ENCODE results near the gene KLRC3.

- no peak for TF ChIP-seq CTCF (IDR thresholded peaks at IDR 0.05)
- no peak for TF ChIP-seq ATF3 (CRISPR knock-in tag; conservative IDR thresholded peaks at IDR 0.05)
- no peak for TF ChIP-seq ZNF281 (CRISPR knock-in tag; IDR thresholded peaks at IDR 0.05)
- no peak for TF ChIP-seq TCF7 (CRISPR knock-in tag; IDR thresholded peaks at IDR 0.05; ENCODE audit: low read depth)
- no peak for TF ChIP-seq ZNF416 (CRISPR knock-in tag; IDR thresholded peaks at IDR 0.05)
- TF ChIP-seq USF2 (CRISPR knock-in tag; IDR thresholded peaks at IDR 0.05) = no peak
Observed at GRCh38 chr12:10368206-10369171, 51.9 kb downstream of the KLRC3 start.

All from WTC11 (cell line).